Endodermal cell (in vitro differentiated cells): ENCODE measurements around the gene PHF12. TPM values are rescaled to one million over a fixed set of nuclear protein-coding genes. Genes with fewer than 3 reads are reported as not detected.

Source experiments
- DNase-seq: peaks from one replicate; pipeline ENCODE4 v3.0.0-alpha.2; 2017
- H3K27ac ChIP-seq: 2 replicates; pipeline ENCODE4 v1.5.1; 2013; ENCODE audit warnings: mild to moderate bottlenecking, low read depth, low read length, moderate library complexity
- H3K27me3 ChIP-seq: 2 replicates; pipeline ENCODE4 v1.6.1; 2013; ENCODE audit warnings: mild to moderate bottlenecking, low read length, moderate library complexity; ENCODE audit not compliant: insufficient read depth, control insufficient read depth, poor library complexity, severe bottlenecking
- H3K36me3 ChIP-seq: 2 replicates; pipeline ENCODE4 v1.7.0; 2013; ENCODE audit warnings: mild to moderate bottlenecking, low read length, moderate library complexity; ENCODE audit not compliant: control insufficient read depth, insufficient read depth
- H3K4me1 ChIP-seq: one replicate; pipeline ENCODE4 v1.7.0; 2013; ENCODE audit warnings: low read length; ENCODE audit not compliant: control insufficient read depth, insufficient read depth
- H3K4me3 ChIP-seq: 2 replicates; pipeline ENCODE4 v1.5.1; 2013; ENCODE audit warnings: mild to moderate bottlenecking, low read length, moderate library complexity
- H3K9ac ChIP-seq: 2 replicates; pipeline ENCODE4 v1.6.1; 2013; ENCODE audit warnings: mild to moderate bottlenecking, low read length, moderate library complexity; ENCODE audit not compliant: poor library complexity, severe bottlenecking; ENCODE audit errors: extremely low read depth
- H3K9me3 ChIP-seq: 2 replicates; pipeline ENCODE4 v1.6.1; 2013; ENCODE audit warnings: mild to moderate bottlenecking, low read length, moderate library complexity; ENCODE audit not compliant: control insufficient read depth
- H3K27ac Mint-ChIP-seq: 2 replicates; pipeline ENCODE4 v1.8.0; 2020; ENCODE audit warnings: mixed read lengths
- H3K27me3 Mint-ChIP-seq: 2 replicates; pipeline ENCODE4 v1.8.0; 2021; ENCODE audit warnings: mild to moderate bottlenecking, mixed read lengths; ENCODE audit not compliant: insufficient read depth
- H3K36me3 Mint-ChIP-seq: 2 replicates; pipeline ENCODE4 v1.8.0; 2020; ENCODE audit warnings: low read depth, mixed read lengths
- H3K4me1 Mint-ChIP-seq: 2 replicates; pipeline ENCODE4 v1.8.0; 2020; ENCODE audit warnings: mixed read lengths
- H3K4me3 Mint-ChIP-seq: 2 replicates; pipeline ENCODE4 v1.8.0; 2020; ENCODE audit warnings: mild to moderate bottlenecking, moderate library complexity, mixed read lengths
- H3K9me3 Mint-ChIP-seq: 2 replicates; pipeline ENCODE4 v1.8.0; 2020; ENCODE audit warnings: mild to moderate bottlenecking, mixed read lengths
- WGBS, 2 experiments: methylation state at CpG; one replicate each; pipeline versions ENCODE4 v1.1.5 to v1.1.7; 2013; ENCODE audit warnings: missing lambda C conversion rate in 2 of 2, mixed read lengths in 1 of 2; ENCODE audit not compliant: insufficient coverage in 1 of 2, insufficient read length in 1 of 2; 5-methylcytosine and 5-hydroxymethylcytosine counted together
- total RNA-seq, 2 donors: library from RNA; stranded (reverse); fragmentation: NEBNext Ultra II Directional in 1 of 2; extraction: Animal tissue kit (Norgen Biotek cat#: 25700) in 1 of 2; gene quantifications; 2 replicates in 1 of 2; 3 replicates in 1 of 2; pipeline ENCODE4 v1.2.1, GENCODE V29; 2021
- TF ChIP-seq, protein P1 (sequence below): fragments of 200-600 bp; sonication (generic); conservative IDR thresholded peaks from 2 replicates; pipeline ENCODE4 v1.5.0; 2021; ENCODE audit warnings: antibody characterized with exemption, mild to moderate bottlenecking

Gene PHF12
- total RNA-seq, 2 donors from 2014 or later = 60.0 to 61.0 TPM

- Mint-ChIP-seq H3K27ac (no peak overlapping the region), H3K9me3 (no peaks in the 10 kb centered on the region), H3K4me1 (no peaks in the 10 kb centered on the region), H3K36me3 (peaks cover 50% of the 10 kb centered on the region), H3K4me3 (no peak overlapping the region), H3K27me3 (no peaks in the 10 kb centered on the region)
- H3K9me3 ChIP-seq = no peaks in the 10 kb centered on the region
- H3K27ac ChIP-seq = no peak overlapping the region
- H3K36me3 ChIP-seq = peaks cover 48% of the 10 kb centered on the region
- DNase-seq = no peak
- no peak overlapping the region for H3K9ac ChIP-seq
- no peak overlapping the region for H3K4me3 ChIP-seq
- no peaks in the 10 kb centered on the region for H3K4me1 ChIP-seq
- no peaks in the 10 kb centered on the region for H3K27me3 ChIP-seq
- WGBS, 2 experiments = 90 to 95% methylated on average over 4 of the region's 4 CpGs
- TF ChIP-seq, protein P1, sequence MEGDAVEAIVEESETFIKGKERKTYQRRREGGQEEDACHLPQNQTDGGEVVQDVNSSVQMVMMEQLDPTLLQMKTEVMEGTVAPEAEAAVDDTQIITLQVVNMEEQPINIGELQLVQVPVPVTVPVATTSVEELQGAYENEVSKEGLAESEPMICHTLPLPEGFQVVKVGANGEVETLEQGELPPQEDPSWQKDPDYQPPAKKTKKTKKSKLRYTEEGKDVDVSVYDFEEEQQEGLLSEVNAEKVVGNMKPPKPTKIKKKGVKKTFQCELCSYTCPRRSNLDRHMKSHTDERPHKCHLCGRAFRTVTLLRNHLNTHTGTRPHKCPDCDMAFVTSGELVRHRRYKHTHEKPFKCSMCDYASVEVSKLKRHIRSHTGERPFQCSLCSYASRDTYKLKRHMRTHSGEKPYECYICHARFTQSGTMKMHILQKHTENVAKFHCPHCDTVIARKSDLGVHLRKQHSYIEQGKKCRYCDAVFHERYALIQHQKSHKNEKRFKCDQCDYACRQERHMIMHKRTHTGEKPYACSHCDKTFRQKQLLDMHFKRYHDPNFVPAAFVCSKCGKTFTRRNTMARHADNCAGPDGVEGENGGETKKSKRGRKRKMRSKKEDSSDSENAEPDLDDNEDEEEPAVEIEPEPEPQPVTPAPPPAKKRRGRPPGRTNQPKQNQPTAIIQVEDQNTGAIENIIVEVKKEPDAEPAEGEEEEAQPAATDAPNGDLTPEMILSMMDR = no peak
These were observed 66.0 kb downstream of the PHF12 start for GRCh38 chr17:28885363-28885762.

GRCh38 chr17:28883967-28884702, 67.2 kb downstream of the PHF12 start:
- DNase-seq = no peak
- Histone ChIP-seq H3K9ac (no peak overlapping the region), H3K9me3 (no peaks in the 10 kb centered on the region), H3K27ac (no peak overlapping the region), H3K36me3 (peaks cover 61% of the 10 kb centered on the region), H3K4me1 (no peaks in the 10 kb centered on the region), H3K27me3 (no peaks in the 10 kb centered on the region), H3K4me3 (no peak overlapping the region)
- peak overlapping the region; percentile 26 for H3K27ac Mint-ChIP-seq
- H3K4me1 Mint-ChIP-seq = peaks cover 1% of the 10 kb centered on the region
- H3K4me3 Mint-ChIP-seq = no peak overlapping the region
- peaks cover 51% of the 10 kb centered on the region for H3K36me3 Mint-ChIP-seq
- H3K9me3 Mint-ChIP-seq = no peaks in the 10 kb centered on the region
- TF ChIP-seq, protein P1 = no peak
- H3K27me3 Mint-ChIP-seq = no peaks in the 10 kb centered on the region
- WGBS, 2 experiments = 93 to 99% methylated on average over 10 to 27 of the region's 27 CpGs

DNA sequence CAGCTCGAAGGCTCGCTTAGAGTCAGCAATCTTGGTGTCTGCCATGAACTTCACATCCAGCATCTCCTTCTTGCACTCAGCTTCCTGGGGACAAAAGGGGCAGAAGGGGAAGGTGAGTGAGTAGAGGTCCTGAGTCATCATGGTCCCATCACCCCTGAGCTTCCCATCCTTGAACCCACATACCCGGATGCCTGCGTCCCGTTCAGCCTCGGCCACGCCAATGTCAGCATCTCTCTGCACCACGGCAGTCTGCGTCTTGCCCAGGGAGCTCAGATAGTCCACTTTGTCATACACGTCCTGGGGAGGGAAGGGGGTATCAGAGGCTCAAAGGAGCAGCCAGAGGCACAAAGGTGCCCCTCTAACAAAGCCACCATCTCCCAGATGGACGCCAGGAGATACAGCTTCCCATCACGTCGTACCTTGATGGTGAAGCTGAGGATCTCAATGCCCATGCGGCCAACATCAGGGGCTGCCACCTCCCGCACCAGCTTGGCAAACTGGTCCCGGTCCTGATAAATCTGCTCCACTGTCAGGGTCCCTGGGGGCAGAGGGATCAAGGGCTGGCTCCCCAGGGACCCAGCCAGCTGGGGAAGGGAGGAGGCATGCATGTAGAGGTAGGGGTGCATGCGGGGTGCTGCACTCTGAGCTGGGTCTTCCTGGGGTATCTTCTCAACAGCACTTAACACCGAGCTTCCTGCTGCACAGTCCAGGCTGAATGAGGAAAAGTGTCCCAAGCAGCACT, 69.0 kb downstream of the PHF12 start:
- H3K27ac Mint-ChIP-seq = no peak overlapping the region
- peaks cover 60% of the 10 kb centered on the region for H3K36me3 Mint-ChIP-seq

More for the DNA sequence above, 69.0 kb downstream of the PHF12 start:
- no peaks in the 10 kb centered on the region for H3K27me3 Mint-ChIP-seq
- Histone ChIP-seq H3K36me3 (peaks cover 65% of the 10 kb centered on the region), H3K27me3 (no peaks in the 10 kb centered on the region), H3K4me1 (no peaks in the 10 kb centered on the region), H3K4me3 (no peak overlapping the region), H3K9me3 (peaks cover 4% of the 10 kb centered on the region), H3K27ac (no peak overlapping the region), H3K9ac (no peak overlapping the region)
- TF ChIP-seq, protein P1 = no peak
- peaks cover 2% of the 10 kb centered on the region for H3K4me1 Mint-ChIP-seq
- no peak overlapping the region for H3K4me3 Mint-ChIP-seq
- peaks cover 6% of the 10 kb centered on the region for H3K9me3 Mint-ChIP-seq
- 94% methylated on average over 2 to 18 of the region's 18 CpGs for WGBS, 2 experiments
- no peak for DNase-seq
